GM19193 (cell line): Measurements from ENCODE around the gene COL15A1.

Experiments
- POLR2A ChIP-seq: IDR thresholded peaks from 4 replicates; pipeline ENCODE4 v1.6.1; 2011; ENCODE audit not compliant: insufficient read depth, insufficient read length; ENCODE audit errors: extremely low read depth

COL15A1 gene

DNA sequence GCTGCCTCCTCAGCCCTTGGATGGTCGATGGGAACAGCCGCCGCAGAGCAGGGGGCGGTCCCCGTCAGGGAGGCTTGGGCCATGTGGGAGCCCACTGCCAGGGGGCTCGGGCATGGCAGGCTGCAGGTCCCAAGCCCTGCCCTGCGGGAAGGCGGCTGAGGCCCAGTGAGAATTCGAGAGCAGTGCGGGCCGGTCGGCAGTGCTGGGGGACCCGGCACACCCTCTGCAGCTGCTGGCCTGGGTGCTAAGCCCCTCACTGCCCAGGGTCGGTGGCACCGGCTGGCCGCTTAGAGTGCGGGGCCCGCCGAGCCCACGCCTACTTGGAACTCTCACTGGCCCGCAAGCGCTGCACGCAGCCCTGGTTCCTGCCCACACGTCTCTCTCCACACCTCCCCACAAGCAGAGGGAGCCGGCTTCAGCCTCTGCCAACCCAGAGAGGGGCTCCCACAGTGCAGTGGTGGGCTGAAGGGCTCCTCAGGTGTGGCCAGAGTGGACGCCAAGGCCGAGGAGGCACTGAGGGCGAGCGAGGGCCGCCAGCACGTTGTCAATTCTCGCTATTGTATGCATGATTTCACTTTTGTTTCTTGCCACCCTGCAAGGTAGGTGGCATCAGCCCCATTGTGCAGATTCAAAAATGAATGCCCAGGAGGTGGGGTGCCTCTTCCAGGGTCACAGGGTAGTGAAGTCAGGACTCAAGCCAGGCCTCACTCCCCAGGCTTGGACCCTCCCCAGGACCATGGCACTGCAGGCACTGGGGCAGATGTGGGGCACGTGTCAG, 48.6 kb downstream of the COL15A1 start:
- no peak for TF ChIP-seq POLR2A

DNA sequence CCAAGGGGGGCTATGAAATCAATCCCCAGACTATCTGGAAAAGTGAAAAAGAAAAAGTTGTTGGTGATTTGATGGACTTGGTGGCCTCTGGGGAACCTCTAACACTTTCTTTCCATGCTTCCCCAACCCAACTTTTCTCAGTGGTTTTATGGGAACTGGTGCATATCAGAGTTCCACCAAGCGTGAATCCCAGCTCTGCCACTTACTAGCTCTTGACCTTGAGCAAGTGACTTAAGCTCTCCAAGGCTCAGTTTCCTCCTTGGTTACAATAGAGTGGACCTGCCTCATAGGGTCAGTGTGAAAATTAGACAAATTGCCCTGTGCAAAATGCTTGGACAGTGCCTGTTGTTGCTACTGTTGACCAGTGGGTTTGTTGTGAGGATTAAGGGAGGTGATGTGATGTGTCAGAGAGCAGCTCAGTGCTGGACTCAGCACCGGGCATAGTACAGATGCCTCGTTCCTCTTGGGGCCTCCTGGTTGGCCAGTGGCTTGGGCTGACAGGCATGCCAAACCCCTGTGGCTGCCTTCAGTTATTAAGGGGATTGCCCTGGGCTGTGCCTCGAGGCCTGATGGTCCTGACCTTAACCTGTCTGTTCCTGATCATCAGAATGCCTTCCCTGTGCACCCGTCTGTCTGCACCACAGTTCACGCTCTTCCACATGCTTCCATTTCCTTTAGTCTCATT, 49.3 kb downstream of the COL15A1 start:
- TF ChIP-seq POLR2A, result no peak

DNA sequence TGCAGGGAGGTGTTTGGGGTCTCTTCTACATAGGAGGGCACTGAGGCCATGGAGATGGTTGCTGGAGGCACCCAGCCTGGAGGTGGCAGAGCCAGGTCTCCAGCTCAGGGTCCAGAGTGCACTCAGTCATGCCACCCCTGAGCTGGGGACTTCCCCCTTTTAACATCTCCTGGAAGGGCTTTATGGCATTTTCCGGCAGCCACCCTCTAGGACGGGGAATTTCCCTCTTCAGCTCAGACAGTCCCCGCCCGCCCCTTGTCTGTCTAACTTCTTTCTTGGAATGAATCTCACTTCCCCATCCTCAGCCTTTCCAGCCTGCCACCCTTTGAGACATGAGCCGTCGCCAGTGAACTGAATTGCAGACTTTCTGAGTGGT, 49.9 kb downstream of the COL15A1 start:
- TF ChIP-seq POLR2A, result no peak

DNA sequence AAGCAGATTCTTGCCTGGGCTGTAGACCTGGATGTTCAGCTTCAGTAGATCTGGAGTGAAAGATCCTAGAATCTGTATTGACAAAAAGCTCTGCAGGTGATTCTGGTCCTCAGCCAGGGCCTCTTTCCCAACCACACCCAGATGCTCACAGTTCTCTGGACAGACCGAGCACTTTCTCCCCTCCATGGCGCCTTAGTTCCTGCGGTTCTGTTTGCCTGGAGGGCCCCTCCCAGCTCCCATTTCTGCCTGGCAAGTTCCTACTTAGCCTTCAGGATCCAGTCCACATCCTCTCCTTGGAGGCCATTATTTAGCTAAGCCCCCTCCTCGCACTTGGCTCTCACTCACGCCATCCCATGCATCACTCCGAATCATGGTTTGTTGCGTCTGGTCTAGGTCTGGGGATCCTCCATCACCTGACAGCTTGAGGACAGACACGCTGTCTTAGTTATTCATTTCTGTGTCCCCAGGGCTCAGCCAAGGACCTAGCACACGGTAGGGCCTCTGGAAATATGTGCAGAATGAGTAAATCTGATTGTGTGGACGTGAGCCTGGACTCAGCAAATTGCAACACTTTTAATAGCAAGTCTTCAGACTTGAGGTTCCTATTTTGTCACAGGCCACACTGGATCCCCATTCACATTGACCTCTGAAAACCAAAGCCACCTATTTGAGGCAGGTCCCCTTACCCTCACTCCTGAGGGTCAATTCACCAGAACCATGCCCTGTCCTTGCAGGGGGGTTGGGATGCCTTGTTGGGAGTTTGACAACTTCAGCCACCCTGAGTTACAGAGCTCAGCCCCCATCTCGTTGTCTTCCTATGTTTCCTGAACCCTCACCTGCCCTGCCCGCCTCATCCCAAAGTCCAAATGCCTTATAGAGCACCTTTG, 50.7 kb downstream of the COL15A1 start:
- no peak for TF ChIP-seq POLR2A

DNA sequence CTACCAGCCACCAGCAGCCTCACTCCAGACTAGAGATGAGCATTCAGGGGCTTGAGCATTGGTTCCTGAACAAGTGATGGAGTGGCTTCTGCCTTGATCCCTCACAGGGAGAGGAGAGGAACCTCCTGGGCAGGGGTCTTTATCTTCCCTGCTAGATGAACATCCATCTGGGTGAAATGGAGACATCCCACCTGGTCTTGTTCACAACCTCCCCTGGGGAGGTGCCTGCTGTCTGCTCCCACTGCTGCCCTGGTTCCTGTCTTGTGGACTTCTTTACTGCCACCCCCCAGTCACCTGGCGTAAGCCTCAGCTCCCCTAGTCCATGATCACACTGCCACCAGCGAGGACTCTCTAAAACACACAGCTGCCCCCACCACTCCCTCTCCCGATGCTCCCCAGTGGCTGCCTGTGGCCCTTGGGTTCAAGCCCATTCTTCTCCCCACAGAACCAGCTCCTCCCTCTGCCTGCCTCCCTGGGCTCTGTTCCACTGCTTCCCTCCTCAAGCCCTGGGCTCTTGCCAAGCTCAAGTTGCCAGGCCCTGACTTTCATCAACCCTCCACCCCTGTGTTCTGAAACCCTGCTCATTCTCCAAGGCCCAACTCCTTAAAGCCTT, 51.5 kb downstream of the COL15A1 start:
- TF ChIP-seq POLR2A, result no peak

DNA sequence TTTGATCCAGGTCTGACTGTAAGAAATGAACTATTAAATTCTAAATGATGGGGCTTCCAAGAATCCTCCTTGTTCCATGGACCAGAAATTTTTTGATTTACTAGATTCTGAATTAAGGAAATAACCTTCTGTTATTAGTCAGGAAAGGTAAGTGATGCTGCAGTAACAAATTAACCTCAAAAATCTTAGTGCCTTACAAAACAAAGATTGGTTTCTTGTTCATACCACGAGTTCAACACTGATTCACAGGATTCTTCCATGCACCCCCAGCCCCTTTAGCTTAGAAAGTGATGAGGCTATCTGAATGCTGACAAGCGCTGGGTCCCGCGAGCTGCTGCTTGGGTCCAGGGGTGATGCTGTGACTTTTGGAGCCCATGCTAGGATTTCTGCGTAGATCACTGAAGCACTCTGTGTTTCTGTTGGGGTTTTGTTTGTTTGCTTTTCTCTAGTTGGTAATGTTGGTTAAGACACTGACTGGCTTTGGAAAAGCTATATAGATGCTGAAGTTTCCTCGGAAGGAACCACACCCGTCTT, 52.3 kb downstream of the COL15A1 start:
- no peak for TF ChIP-seq POLR2A

DNA sequence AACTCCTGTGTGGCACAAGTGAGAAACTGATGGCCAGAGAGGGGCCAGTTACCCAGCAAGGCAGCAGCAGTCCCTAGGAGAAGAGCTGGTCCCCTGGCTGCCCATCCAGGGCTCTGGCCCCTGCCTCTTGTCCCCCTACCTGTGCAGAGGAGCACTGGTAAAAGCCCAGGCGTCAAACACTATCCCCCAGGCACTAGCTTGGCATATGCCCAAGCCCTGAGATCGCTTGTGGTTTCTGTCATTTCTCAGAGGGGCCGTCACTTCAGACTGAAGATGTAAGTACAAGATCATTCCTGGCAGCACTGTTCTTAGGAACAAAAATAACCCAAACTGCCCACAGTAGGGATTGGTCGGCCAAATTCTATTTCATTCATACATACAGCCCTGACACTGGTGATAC, 53.9 kb downstream of the COL15A1 start:
- no peak for TF ChIP-seq POLR2A

DNA sequence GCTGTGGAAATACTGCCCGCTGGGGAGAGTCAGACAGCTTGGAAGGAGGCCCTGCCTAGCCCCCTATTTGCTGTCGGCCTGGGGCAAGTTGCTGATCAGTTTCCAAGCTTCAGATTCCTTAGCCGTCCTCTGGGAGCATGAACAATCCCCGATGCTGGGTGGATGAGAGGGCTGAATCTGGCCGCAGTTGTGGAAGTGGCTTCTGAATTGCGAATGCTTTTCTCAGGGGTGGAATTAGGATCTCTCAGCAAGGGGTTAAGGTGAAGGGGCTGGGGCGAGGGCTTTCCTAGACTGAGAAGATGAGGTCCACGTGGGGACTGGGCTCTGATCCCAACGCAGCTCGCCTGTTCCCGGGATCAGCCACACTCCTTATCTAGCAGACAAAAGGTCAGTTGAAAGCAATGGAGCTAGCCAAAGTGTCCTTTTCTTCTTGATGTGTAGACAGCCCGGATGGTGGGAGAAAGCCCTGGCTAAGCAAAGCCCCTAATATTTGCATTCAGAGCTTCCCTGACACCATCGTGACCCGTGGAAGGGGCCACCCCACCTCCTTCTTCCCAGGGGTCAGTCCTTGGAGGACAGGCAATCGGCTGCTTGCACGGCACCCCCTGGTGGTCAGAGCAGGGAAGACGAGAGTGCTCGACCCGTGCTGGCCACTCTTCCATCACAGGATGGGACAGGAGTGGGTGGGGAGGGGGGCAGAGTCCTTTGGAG, 54.9 kb downstream of the COL15A1 start:
- TF ChIP-seq POLR2A, result no peak

DNA sequence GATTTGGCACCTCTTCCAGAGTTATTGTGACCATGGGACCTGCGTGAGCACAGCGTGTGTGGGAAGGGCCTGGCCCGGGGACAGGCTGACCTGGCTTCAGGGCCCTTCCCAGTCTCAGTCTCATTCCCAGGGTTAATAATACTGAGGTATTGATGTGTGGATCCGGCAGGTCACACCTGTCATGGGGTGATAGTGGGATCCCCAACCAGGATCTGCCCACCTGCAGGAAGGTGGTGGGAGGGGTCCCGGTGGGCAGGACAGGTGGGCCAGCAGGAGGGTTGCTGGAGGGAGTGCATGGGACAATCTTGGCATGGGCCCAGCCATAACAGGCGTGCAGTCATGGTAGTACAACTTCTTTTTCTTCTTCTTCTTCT, 55.4 kb downstream of the COL15A1 start:
- no peak for TF ChIP-seq POLR2A

DNA sequence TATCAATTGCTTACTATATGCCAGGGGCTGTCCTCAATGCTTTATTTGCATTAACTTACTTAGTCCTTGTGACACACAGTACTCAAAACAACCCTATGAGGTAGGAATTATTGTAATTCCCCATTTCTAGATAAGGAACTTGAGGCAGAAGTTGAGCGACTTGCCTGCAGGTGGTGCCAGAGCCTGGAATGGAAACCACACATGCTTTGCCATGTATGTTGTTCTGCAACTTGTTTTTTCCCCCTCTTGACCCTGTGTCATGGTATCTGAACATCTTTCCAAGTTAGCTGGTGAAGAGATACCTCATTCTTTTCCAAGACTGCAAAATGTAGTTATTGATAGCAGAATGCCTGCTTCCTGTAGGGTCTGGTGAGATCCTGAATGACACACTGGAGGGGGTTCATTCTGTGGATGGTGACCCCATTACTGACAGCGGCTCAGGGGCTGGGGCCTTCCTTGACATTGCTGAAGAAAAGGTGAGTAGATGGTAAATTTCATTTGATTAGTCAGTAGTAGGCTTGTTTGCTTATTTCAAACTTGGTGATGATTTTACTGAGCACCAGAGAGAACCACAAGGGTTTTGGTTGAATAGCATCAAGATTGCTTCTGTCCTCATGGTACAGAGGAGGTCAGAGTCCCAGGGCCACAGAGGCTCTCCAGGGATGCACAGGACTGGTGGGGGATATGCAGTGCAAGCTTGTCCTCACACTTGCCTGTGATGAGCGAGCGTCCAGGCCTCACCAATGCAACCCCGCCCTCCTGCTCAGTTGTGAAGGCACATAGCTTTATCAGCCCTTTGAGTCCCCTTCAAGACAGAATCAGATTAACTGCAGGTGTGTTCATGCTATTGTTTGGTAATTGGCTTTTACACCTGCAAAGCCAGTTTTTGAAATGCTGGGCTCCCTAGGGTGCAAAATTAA, 57.0 kb downstream of the COL15A1 start:
- no peak for TF ChIP-seq POLR2A

DNA sequence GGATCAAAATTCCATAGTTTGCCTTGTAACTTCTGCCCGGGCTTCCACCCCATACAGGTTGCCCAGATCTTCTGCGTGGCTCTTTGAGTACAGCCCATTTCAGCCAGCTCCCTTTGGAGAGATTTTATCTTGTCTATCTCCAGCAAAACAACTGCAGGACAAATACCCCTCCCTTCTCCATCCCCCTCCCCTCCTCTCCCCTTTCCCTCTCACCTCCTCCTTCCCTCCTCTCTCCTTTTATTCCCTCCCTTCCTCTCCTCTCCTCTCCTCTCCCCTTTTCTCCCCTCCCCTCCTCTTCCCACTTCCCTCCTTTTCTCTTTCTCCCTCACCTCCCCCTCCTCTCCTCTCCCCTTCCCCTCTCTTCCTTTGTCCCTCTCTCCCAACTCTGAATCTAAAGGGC, 58.2 kb downstream of the COL15A1 start:
- TF ChIP-seq POLR2A, result no peak

DNA sequence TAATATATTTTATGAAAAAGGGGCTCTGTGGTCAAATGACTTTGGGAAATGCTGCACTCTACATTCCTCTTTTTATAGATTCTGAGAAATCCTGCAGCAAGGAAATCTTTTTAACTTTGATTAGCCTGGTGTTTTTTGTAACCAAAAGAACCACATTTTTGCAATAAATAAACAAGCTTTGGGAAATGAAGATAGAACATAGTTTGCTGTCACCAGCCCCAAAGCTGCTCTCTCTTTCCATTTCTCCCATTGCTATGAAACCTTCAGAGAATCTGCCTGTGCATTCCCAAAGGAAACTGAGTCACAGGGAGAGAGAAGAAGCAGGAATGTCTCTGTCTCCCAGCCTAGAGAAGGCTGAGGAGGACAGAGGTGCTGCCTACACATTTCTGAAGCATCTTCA, 59.0 kb downstream of the COL15A1 start:
- no peak for TF ChIP-seq POLR2A

DNA sequence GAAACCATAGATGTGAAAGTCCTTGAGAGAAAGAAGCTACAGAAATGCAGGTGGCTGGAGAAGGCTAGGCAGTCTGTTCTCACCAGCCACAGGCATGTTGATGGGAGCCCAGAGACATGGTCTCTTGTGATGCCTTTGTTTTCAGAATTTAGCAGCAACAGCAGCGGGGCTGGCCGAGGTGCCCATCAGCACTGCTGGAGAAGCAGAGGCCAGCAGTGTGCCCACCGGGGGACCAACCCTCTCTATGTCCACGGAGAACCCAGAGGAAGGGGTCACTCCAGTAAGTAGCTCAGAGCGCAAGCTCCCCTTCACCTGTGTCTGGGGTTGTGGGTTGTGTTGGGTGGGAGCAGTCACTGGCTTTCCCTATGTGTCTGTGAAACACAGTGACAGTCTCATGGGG, 59.6 kb downstream of the COL15A1 start:
- TF ChIP-seq POLR2A, result no peak
